HG03520 (cell line): ENCODE measurements around the gene PRR29.

Experiments
- ATAC-seq: cut with Tn5 transposase; IDR thresholded peaks from one replicate; pipeline ENCODE4 v1.9.1; 2021; ENCODE audit warnings: mild to moderate bottlenecking, moderate library complexity; ENCODE audit not compliant: unreplicated experiment

The PRR29 gene

DNA sequence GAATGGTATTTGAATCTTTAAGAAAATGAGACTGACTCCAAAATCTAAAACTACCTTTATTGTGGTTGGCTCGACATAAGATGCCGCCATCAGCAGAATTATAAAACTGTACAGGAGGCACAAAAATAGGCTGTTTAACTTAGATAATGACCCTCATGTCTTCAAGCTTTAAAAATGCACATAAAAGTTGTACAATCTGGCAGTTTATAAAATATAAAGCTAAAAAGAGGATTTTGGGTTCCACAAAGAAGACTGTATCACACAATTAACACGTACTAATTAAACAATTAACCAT lies 40.9 kb downstream of the PRR29 start:
- ATAC-seq, result no peak

DNA sequence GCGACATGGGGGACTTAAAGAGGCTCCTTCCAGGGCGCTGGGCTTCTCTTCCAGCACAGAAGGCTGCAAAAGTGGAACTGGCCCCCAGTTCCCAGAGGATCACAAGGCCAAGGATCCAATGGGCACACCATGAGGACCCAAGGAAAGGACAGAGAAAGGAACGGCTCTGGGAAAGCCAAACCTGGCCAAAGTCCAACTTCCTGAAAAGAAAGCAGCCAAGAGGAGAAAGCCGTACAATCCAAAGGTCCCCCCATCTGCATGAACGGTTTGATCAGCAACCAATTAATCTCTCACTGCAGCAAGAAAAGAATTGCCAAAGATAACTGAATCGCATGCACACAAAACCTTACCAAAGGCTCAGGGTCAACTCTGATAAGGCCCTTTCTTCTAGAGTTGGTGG lies 42.1 kb downstream of the PRR29 start:
- no peak for ATAC-seq

GRCh38 chr17:64041912-64042311 lies 43.8 kb downstream of the PRR29 start:
- no peak for ATAC-seq

- no peak for ATAC-seq
These were observed 44.7 kb downstream of the PRR29 start for GRCh38 chr17:64042700-64043485.

GRCh38 chr17:64045176-64045575 lies 47.0 kb downstream of the PRR29 start:
- no peak for ATAC-seq

GRCh38 chr17:64048805-64049204 lies 50.7 kb downstream of the PRR29 start:
- ATAC-seq, result no peak

GRCh38 chr17:64051153-64051552 lies 53.0 kb downstream of the PRR29 start:
- no peak for ATAC-seq

DNA sequence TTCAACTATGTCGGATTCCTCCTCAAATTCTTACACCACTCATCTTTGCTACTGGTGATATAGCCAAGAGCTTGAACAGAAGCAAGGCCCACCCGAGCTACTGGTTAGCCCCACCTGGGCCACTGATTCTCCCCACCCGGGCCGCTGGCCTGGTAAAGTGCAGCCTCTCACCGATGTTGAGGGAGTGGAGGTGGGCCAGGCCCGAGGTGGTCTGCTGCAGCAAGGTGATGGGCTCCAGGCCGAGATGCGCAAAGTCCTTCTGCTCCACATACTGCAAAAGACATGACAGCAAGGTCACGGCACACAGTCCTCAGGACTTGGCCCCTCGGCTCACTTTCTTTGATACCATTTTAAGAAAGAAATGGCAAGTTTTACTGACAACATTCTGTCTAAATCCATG lies 55.0 kb downstream of the PRR29 start:
- no peak for ATAC-seq
